ENCODE data around the gene LHFPL3.
"Not testable (repeated sequence)": the region's sequence is repeated elsewhere in the genome, so short reads cannot be mapped to it uniquely, and the experiment has no call there.

The LHFPL3 gene

DNA sequence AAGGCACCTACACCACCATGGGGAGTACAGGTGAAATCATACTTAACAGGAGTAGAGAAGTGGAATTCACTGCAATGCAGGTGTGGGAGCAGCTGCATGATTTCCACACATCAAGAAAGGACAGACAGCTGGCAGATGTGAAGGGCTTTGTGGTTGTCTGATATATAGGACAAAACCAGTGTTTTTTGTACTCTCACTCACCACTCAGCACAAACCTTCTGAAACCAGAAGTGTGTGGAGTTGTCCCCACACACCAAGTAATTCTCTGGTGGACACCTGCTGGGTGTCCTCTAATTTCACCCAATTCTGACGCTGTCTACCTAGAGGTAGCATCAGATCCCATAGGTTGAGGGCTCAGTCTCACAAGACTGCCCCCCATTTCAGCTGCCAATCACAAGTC lies 357.9 kb downstream of the LHFPL3 start:
- no peak for TF ChIP-seq ZNF274 (IDR thresholded peaks at IDR 0.05; ENCODE audit: low read depth, low read length)

DNA sequence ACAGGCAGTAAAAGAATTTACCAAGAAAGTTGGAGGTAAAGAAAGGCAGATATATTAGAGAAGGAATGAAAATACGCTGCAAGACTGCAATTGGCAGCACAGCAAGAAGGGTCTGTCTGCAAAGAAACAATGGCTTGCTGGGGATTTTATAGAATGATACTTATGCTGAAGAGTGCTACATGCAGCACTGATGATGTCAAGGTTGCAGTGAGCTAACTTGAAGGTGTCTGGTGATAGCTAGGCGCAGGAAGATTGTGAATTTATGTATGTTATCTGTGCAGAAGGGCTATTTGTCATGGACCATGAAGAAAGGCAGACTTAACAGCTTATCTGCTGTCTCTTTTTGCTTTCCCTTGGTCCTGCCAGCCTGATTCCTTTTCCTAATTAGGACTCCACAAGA lies 366.3 kb downstream of the LHFPL3 start:
- no peak overlapping the region for H3K4me3 ChIP-seq (ENCODE audit: low read length)

More for the DNA sequence above, 357.9 kb downstream of the LHFPL3 start:
- no peak overlapping the region for H3K4me3 ChIP-seq (ENCODE audit: low read length)

DNA sequence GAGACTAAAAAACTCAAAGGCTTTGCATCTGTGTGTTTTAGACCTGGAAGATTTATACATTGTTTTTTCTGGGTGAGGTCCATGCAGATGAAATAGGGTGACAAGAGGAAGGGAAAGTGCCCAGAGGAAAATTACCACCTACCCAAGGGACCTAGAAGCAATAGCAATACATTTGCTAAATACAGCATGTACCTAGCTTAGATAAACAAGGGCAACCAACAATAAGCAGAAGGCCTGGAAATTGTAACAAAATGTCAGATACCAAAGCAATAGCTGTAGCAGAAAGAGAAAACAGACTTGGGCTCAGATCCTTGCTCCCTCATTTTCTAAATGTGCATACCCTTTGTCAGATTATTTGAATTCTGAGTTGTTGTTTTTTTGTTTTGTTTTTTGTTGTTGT lies 367.2 kb downstream of the LHFPL3 start:
- no peak overlapping the region for H3K4me3 ChIP-seq (ENCODE audit: low read length)
- TF ChIP-seq ZNF274 (IDR thresholded peaks at IDR 0.05; ENCODE audit: low read depth, low read length): no peak

More for the DNA sequence above, 366.3 kb downstream of the LHFPL3 start:
- no peak for TF ChIP-seq ZNF274 (IDR thresholded peaks at IDR 0.05; ENCODE audit: low read depth, low read length)

DNA sequence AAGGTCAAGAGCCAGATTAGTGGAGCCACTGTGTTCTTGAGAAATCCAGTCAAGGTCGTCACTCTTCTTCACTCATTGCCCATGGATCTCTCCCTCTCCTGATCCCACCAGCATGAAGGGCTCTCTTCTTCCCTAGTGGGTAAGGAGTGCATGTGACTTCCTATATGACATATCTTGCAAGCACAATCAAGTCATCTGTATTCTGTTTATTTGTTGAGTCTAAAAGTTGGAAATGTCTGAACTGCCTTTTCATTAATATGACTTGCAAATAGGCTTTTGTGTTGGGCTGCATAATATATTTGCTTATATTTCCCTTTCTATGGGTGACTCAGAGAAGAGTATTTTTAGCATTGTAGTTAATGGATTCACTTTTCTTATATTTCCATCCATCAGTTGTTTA lies 371.9 kb downstream of the LHFPL3 start:
- no peak overlapping the region for H3K4me3 ChIP-seq (ENCODE audit: low read length)
- TF ChIP-seq ZNF274 (IDR thresholded peaks at IDR 0.05; ENCODE audit: low read depth, low read length): no peak

DNA sequence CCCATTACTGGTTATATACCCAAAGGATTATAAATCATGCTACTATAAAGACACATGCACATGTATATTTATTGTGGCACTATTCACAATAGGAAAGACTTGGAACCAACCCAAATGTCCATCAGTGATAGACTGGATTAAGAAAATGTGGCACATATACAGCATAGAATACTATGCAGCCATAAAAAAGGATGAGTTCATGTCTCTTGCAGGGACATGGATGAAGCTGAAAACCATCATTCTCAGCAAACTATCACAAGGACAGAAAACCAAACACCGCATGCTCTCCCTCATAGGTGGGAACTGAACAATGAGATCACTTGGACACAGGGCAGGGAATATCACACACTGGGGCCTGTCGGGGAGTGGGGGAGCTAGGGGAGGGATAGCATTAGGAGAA lies 392.6 kb downstream of the LHFPL3 start:
- not testable (repeated sequence) for H3K4me3 ChIP-seq (ENCODE audit: low read length)

DNA sequence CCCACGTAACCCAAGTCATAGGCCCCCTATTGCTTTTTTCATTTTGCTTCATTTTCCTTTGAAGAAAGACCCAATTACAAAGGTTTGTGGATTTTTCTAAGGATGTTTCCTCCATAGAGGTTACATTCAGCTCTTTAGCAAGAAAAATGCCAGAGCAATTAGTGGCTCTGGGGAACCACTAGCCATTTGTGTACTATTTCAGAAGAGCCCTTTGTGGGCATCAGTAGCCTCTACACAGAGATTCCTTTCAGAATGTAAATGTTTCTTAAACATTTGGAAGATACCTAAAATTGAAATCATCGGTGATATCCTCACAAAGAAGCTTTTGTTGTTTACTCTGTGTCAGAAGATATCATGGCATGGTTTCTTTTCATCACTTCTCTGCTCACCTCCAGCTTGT lies 394.6 kb downstream of the LHFPL3 start:
- no peak overlapping the region for H3K4me3 ChIP-seq (ENCODE audit: low read length)
- no peak for TF ChIP-seq ZNF274 (IDR thresholded peaks at IDR 0.05; ENCODE audit: low read depth, low read length)

DNA sequence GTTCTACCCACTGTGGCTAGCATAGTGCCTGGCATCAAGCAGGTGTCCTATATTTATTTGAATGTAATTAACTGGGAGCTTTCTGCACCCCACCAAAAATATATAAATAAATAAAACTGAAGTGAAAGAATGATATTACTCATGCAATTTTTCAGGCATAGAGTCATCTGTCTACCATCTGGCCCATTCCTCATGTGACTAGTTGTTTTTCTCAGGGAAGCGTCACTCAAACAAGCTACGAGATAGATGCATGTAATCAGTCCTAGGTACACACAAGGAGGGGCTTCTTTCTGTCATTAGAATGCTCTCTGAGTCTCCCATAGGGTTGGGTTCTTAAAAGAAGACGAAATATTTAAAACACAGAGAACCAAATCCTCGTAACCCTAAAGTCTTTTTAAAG lies 430.1 kb downstream of the LHFPL3 start:
- no peak overlapping the region for H3K4me3 ChIP-seq (ENCODE audit: low read length)

DNA sequence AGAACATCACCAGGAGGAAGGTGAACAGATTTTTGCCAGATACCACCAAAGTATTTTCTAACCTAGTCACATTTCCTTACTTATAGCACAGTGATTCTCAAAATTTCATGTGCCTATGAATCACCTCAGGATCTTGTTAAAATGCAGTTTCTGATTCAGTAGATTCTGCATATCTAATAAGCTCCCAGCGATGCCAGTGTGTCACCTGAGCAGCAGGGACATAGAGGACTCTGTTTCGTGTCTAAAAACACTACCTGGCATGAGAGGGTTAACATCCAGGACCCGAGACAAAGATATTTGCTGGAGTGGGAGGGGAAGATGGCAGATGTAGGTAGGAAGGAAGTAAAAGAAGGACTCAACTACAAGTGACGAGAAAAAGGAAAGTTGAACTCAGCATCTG lies 433.5 kb downstream of the LHFPL3 start:
- no peak overlapping the region for H3K4me3 ChIP-seq (ENCODE audit: low read length)
- no peak for TF ChIP-seq ZNF274 (IDR thresholded peaks at IDR 0.05; ENCODE audit: low read depth, low read length)

More for the DNA sequence above, 430.1 kb downstream of the LHFPL3 start:
- TF ChIP-seq ZNF274 (IDR thresholded peaks at IDR 0.05; ENCODE audit: low read depth, low read length): no peak

DNA sequence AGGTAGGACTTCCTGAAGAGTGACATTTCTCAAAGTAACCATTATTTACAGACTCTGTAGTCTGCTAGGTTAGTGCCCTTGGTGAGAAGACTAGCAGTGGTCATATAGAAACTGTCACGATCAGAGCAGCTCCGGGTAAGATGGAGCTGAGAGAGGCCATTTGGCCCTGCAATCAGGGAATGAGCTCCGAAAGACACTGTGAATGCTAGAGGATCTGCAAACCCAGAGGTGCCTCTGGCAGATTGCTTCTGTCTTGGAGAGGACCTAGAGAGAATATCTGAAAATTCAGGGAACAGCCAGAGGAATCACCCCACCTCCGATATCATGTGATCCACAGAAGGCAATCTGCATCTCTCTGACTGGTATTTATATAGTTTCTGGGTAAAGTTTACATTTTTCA lies 438.7 kb downstream of the LHFPL3 start:
- H3K4me3 ChIP-seq (ENCODE audit: low read length): no peak overlapping the region
- TF ChIP-seq ZNF274 (IDR thresholded peaks at IDR 0.05; ENCODE audit: low read depth, low read length): no peak

DNA sequence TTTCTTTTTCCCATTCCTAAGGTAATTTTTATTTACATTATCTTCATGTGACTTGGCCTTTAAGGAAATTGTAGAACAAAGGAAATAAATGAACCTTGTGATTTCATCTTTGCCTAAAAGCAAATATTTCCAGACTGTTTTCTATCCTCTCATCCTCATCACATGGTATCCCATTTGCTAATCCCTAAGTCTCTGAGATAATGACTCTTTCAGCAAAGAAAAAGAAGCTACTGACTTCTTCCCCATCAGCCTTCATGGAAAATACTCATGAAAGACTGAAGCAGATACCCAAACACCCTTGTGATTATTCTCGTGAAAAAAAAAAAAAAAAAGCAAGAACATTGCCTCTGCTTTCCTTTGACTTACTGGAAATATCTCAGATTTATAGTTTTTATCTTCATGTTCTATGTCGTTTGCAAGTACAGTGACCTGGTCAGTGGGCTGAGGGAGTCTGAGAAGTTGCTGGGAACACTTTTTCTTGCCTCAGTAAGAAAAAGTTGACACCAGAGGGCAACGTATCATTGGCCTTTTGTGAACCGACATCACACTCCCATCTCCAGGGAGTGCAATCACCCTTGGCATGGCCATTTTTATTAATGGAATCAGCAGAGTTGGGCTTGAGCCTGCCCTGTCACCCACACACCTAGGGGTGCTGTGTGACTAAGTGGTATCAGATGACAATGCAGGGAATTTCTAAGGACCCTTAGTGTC lies 439.6 kb downstream of the LHFPL3 start:
- no peak for TF ChIP-seq ZNF274 (IDR thresholded peaks at IDR 0.05; ENCODE audit: low read depth, low read length)
- H3K4me3 ChIP-seq (ENCODE audit: low read length): no peak overlapping the region

DNA sequence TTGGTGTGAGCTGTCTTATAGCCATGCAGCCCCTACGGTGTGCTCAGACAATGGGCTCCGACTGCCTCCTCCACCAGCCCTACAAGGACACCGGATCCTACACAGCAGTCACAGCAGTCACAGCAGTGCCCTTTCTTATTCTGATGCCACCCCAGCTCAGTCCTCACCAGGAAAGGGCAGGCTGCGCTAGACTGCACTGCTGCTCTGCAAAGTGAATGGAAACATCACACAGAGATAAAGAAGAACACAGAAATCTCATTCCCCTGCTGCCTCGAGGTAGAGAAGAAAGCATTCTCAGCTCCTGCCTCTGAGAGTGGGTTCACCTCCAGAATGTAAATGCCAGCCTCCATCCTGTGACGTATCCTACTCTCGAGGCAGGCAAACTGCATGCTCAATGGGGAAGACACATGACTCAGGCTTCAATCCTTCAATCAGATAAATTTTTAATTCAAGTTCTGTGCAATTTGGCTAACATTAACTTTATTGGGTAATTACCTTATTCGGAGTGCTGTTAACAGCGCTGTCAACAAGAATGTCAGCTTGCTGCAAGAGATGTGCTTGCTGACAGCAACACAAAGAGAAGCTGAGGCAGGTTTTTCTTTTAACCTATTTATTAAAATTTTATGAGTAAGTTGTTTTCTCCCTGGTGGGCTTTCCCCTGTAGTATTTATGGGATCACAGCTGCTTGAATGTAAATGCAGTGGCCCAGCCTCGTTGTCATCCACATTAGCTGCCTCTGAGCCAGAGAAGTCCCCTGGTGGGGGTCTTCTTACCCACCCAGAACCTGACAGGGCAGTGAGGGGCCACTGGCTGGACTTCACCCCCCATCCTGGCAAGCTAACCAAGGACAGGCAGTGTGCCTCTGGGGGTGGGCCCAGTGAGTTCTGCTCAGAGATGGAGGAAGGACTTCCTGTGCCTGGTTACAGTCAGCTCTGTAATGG lies 444.3 kb downstream of the LHFPL3 start:
- H3K4me3 ChIP-seq (ENCODE audit: low read length): no peak overlapping the region
- no peak for TF ChIP-seq ZNF274 (IDR thresholded peaks at IDR 0.05; ENCODE audit: low read depth, low read length)

DNA sequence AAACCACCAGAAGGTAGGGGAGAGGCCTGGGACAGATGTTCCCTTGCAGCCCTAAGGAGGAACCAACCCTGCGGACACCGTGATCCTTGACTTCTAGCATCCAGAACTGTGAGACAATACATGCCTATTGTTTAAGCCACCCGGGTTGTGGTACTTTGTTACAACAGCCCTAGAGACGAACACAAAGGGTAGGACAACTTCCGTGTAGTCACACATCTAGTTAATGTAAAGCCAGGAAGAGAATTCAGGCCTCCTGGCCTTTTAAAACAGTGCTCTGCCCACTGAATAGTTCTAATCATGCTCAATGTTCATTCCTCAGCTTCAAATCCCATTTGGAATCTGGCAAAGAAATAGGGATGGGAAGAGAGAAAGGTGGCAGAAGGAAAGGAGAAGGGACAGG lies 445.4 kb downstream of the LHFPL3 start:
- H3K4me3 ChIP-seq (ENCODE audit: low read length): no peak overlapping the region
- no peak for TF ChIP-seq ZNF274 (IDR thresholded peaks at IDR 0.05; ENCODE audit: low read depth, low read length)

DNA sequence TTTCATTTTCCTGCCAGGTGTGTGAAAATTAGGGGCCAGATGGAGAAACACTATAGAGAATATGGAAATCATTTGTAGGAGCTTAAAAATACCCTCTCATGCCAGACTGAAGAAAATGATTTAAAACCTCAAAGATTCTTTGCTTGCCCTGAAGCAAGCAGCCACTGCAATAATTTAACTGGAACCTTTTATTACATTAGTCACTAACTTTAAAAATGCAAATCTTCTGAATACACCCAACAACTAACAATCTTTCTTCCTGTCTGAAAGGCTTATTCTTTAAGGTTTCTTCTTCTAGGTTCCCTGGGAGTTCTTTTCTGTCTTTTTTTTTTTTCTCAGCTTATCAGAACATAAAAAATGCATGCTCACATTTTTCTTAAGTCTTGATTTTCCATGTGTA lies 447.1 kb downstream of the LHFPL3 start:
- no peak for TF ChIP-seq ZNF274 (IDR thresholded peaks at IDR 0.05; ENCODE audit: low read depth, low read length)
- no peak overlapping the region for H3K4me3 ChIP-seq (ENCODE audit: low read length)

DNA sequence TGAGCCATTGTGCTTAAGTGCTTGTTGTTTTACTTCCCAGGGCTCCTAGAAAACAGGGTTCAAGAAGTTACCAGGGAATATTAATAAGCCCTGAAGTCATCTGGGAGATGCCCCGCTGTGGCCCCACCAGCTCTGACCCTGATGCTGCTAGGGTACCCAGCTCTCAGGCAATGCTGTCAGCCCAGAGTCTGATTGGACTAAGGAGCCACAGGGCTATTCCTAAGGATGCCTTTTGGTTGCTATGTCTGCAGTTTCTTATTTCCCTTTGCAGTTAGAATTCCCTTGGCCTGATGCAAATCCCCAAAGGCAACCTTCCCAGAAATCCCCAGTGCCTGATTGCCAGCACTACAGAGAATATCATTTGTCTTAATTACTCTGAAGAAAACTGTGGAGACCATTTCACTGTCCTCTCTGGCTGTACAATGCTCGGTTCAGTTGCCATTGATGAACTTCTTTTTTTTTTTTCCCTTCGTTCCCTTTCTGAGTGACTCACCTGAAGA lies 448.9 kb downstream of the LHFPL3 start:
- no peak for TF ChIP-seq ZNF274 (IDR thresholded peaks at IDR 0.05; ENCODE audit: low read depth, low read length)
- H3K4me3 ChIP-seq (ENCODE audit: low read length): no peak overlapping the region

DNA sequence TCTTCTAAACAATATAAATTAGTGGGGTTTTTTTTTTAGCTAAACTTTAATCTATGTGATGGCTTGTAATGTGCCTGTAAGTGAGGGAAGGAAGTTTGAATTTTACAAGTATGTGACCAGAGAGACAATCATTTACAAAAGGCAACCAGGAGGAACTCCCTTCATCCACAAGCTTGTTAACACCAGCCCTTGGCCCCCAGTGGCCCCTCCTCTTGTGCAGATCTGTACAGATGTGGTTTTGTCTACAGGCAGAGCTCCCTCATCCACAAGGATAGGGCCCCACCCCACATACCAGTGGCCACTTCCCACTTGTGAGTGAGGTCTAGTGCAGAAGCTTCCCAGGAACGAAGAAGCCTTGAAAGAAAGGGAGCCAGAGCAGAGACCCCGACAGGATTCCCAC lies 451.5 kb downstream of the LHFPL3 start:
- TF ChIP-seq ZNF274 (IDR thresholded peaks at IDR 0.05; ENCODE audit: low read depth, low read length): no peak
- no peak overlapping the region for H3K4me3 ChIP-seq (ENCODE audit: low read length)
